Liver (tissue), 9 donors: ENCODE results near the gene NISCH. TPM values are rescaled to one million over a fixed set of nuclear protein-coding genes. Genes with fewer than 3 reads are reported as not detected.
A peak's percentile ranks its signal among the peaks of the same experiment; 100 is the strongest.

ENCODE experiments used
- DNase-seq: peaks from one replicate; pipeline ENCODE4 v3.0.0-alpha.2; 2017; ENCODE audit warnings: low spot score
- H3K27ac ChIP-seq, 2 donors: one replicate each; pipeline ENCODE4 v1.7.0; 2013; ENCODE audit warnings: inconsistent platforms in 2 of 2, low read length in 2 of 2, control low read depth in 1 of 2, low read depth in 1 of 2, mild to moderate bottlenecking in 1 of 2
- H3K27me3 ChIP-seq, 4 donors: one replicate each; pipeline versions ENCODE4 v1.6.1 to v1.7.0; 2013; ENCODE audit warnings: low read length in 3 of 4, inconsistent platforms in 1 of 4, mild to moderate bottlenecking in 1 of 4, moderate library complexity in 1 of 4; ENCODE audit not compliant: control insufficient read depth in 4 of 4, insufficient read depth in 4 of 4
- H3K36me3 ChIP-seq, 4 donors: one replicate each; pipeline versions ENCODE4 v1.6.1 to v1.7.0; 2013; ENCODE audit warnings: low read length in 3 of 4, mild to moderate bottlenecking in 3 of 4, low read depth in 1 of 4, moderate library complexity in 1 of 4; ENCODE audit not compliant: control insufficient read depth in 4 of 4, insufficient read depth in 3 of 4
- H3K4me1 ChIP-seq, 4 donors: one replicate each; pipeline versions ENCODE4 v1.6.1 to v1.7.0; 2013; ENCODE audit warnings: low read length in 3 of 4, mild to moderate bottlenecking in 3 of 4, moderate library complexity in 1 of 4; ENCODE audit not compliant: control insufficient read depth in 4 of 4, insufficient read depth in 4 of 4
- H3K4me3 ChIP-seq, 3 donors: one replicate each; pipeline versions ENCODE4 v1.6.1 to v1.7.0; 2013; ENCODE audit warnings: low read length in 3 of 3, control low read depth in 1 of 3, low read depth in 1 of 3, mild to moderate bottlenecking in 1 of 3
- H3K9ac ChIP-seq, 2 donors: one replicate each; pipeline ENCODE4 v1.7.0; 2013; ENCODE audit warnings: low read length in 2 of 2, mild to moderate bottlenecking in 2 of 2, moderate library complexity in 2 of 2, control low read depth in 1 of 2, low read depth in 1 of 2
- H3K9me3 ChIP-seq, 4 donors: one replicate each; pipeline versions ENCODE4 v1.6.1 to v1.7.0; 2013; ENCODE audit warnings: low read length in 3 of 4; ENCODE audit not compliant: control insufficient read depth in 4 of 4
- EGR1 ChIP-seq, 2 donors: IDR thresholded peaks; 2 replicates each; pipeline ENCODE4 v1.6.1; 2016 to 2018; ENCODE audit warnings: antibody characterized with exemption in 2 of 2, low read depth in 2 of 2
- FOXA1 ChIP-seq: IDR thresholded peaks from 2 replicates; pipeline ENCODE4 v1.6.1; 2016; ENCODE audit warnings: antibody characterized with exemption
- FOXA2 ChIP-seq: IDR thresholded peaks from 2 replicates; pipeline ENCODE4 v1.6.1; 2016; ENCODE audit warnings: antibody characterized with exemption
- GABPA ChIP-seq, 2 donors: IDR thresholded peaks in 1 of 2; conservative IDR thresholded peaks in 1 of 2; 2 replicates each; pipeline ENCODE4 v1.6.1; 2016; ENCODE audit warnings: antibody characterized with exemption in 2 of 2, mild to moderate bottlenecking in 1 of 2, moderate library complexity in 1 of 2
- HNF4A ChIP-seq, 2 donors: conservative IDR thresholded peaks; 2 replicates each; pipeline ENCODE4 v1.6.1; 2016; ENCODE audit warnings: antibody characterized with exemption in 2 of 2, mild to moderate bottlenecking in 2 of 2
- HNF4G ChIP-seq: IDR thresholded peaks from 2 replicates; pipeline ENCODE4 v1.6.1; 2016; ENCODE audit warnings: antibody characterized with exemption
- JUND ChIP-seq, 2 donors: IDR thresholded peaks; 2 replicates each; pipeline ENCODE4 v1.6.1; 2016; ENCODE audit warnings: antibody characterized with exemption in 2 of 2
- NR2F2 ChIP-seq: IDR thresholded peaks from 2 replicates; pipeline ENCODE4 v1.6.1; 2016; ENCODE audit warnings: antibody characterized with exemption
- RAD21 ChIP-seq, 2 donors: IDR thresholded peaks; 2 replicates each; pipeline ENCODE4 v1.6.1; 2016; ENCODE audit warnings: antibody characterized with exemption in 2 of 2, mild to moderate bottlenecking in 2 of 2
- RXRA ChIP-seq, 2 donors: IDR thresholded peaks; 2 replicates each; pipeline ENCODE4 v1.6.1; 2017 to 2018; ENCODE audit warnings: antibody characterized with exemption in 2 of 2, mild to moderate bottlenecking in 1 of 2
- SP1 ChIP-seq: IDR thresholded peaks from 2 replicates; pipeline ENCODE4 v1.6.1; 2018; ENCODE audit warnings: antibody characterized with exemption, mild to moderate bottlenecking
- TAF1 ChIP-seq: conservative IDR thresholded peaks from 2 replicates; pipeline ENCODE4 v1.6.1; 2016; ENCODE audit warnings: antibody characterized with exemption, mild to moderate bottlenecking
- YY1 ChIP-seq: IDR thresholded peaks from 2 replicates; pipeline ENCODE4 v1.6.1; 2016; ENCODE audit warnings: antibody characterized with exemption, mild to moderate bottlenecking
- WGBS: extraction: QIAGEN DNeasy Blood & Tissue Kit; methylation state at CpG from one replicate; pipeline ENCODE4 v1.1.7; 2013; 5-methylcytosine and 5-hydroxymethylcytosine counted together
- polyA plus RNA-seq, 2 donors: library from polyadenylated mRNA; stranded (reverse) in 1 of 2; unstranded in 1 of 2; fragments of 200-250 nt in 1 of 2; fragments of >200 nt in 1 of 2; fragmentation: Nextera tagmentation in 1 of 2; extraction: Ambion mirVana in 1 of 2; gene quantifications; one replicate each; pipeline versions ENCODE4 v1.2.1 to v1.2.3, GENCODE V29; 2013 to 2015
- total RNA-seq, 2 donors: library from RNA; depleted of rRNA; stranded (reverse); fragments of >200 nt; gene quantifications; one replicate each; pipeline ENCODE4 v1.2.3, GENCODE V29; 2014
- TF ChIP-seq, protein P1 (sequence below): IDR thresholded peaks from 2 replicates; pipeline ENCODE4 v1.6.1; 2016; ENCODE audit warnings: antibody characterized with exemption
- TF ChIP-seq, protein P2 (sequence below): fragments of 150-350 bp; IDR thresholded peaks from 2 replicates; pipeline ENCODE4 v1.5.1; 2017; ENCODE audit warnings: improper control_type of control experiment, low read depth, low read length; ENCODE audit not compliant: missing input control
- TF ChIP-seq, protein P3 (sequence below): IDR thresholded peaks from 2 replicates; pipeline ENCODE4 v1.6.1; 2016; ENCODE audit warnings: antibody characterized with exemption
- TF ChIP-seq, protein P4 (sequence below): IDR thresholded peaks from 2 replicates; pipeline ENCODE4 v1.6.1; 2016; ENCODE audit warnings: antibody characterized with exemption
- donor health status: healthy.
- donor health status: healthy.
- donor health status: healthy.
- donor health status: healthy.
- donor health status: healthy.

NISCH gene
- total and polyA plus RNA-seq, 4 donors, result 10.8 to 39.8 (median 17.6) TPM

DNA sequence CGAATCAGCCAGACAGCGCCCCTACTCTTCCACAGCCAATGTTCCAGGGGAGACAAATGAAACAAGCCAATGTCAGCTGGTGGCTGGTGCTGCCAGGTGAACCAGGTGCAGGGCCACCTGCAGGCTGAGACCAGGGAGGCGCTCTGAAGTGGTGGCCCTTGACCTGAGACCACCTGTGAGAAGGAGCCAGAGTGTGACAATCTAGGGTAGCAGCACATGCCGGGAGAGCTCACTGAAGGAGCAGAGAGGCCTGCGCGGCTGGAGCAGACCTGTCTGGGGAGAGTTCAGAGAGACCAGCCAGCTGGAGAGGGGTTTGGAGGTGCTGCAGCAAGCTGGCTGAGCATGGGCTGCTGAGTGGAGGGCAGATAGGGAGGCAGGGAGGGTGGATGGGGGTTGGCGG lies 39.0 kb downstream of the NISCH start:
- Histone ChIP-seq H3K9me3 (no peaks in the 10 kb centered on the region), H3K27ac (peak overlapping the region in 1 of 2 donors; percentile 15), H3K4me3 (no peak overlapping the region), H3K9ac (no peak overlapping the region), H3K36me3 (peaks cover 13 to 31% (median 16%) of the 10 kb centered on the region in 4 donors), H3K27me3 (no peaks in the 10 kb centered on the region), H3K4me1 (peaks cover 0 to 16% (median 4%) of the 10 kb centered on the region in 4 donors)
- 87% methylated on average over 7 of the region's 7 CpGs for WGBS
- no peak for TF ChIP-seq SP1
- no peak for TF ChIP-seq NR2F2
- no peak for TF ChIP-seq EGR1 (IDR thresholded peaks at IDR 0.05; ENCODE audit: low read depth in 2 of 2)
- TF ChIP-seq HNF4A (conservative IDR thresholded peaks at IDR 0.05), result no peak
- DNase-seq, result no peak

DNA sequence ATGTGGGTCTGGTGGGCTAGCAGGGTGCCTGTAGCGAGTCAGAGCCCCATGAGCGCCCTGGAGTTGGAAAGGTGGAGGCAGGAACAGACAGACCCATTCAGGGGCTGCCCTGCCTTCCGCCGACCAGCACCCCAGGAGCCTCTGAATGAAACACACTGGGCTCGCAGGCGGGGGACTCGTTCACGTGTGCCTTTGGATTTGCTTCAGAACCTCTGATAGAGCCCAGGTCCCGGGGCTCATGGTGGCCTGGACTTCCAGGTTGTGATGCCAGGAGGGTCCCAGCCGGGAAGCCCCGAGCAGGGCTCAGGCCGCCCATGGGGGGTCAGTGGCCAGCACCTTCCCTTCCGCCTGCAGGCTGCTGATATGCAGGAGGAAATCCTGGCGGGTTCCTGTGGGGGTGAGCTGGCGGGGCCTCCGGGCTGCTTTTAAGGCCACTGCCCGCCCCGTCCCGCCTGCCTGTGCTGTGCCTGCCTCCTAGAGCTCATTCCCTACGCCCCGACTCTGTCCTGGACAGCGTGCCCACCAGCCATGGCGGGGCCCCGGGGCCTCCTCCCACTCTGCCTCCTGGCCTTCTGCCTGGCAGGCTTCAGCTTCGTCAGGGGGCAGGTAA lies 39.6 kb downstream of the NISCH start, which contains the start of gene STAB1:
TSS of gene STAB1 (plus strand) at position 453 of the 610 bp plus-strand sequence. CDS start at position 529, 76 bp downstream.
- H3K4me3 ChIP-seq, result peak within 1 kb of the TSS; percentile 5 to 43 (median 34)
- peak within 1 kb of the TSS; percentile 38 to 40 for H3K27ac ChIP-seq
- no peaks in the 10 kb centered on the region for H3K9me3 ChIP-seq
- DNase-seq, result peak; percentile 43
- TF ChIP-seq FOXA2, result no peak
- TF ChIP-seq RXRA (IDR thresholded peaks at IDR 0.05), result peak in 1 of 2 donors; percentile 23
- TF ChIP-seq SP1, result peak; percentile 43
- peak; percentile 99 for TF ChIP-seq NR2F2
- peak in 1 of 2 donors; percentile 6 for TF ChIP-seq RAD21 (IDR thresholded peaks at IDR 0.05)
- TF ChIP-seq, protein P1, sequence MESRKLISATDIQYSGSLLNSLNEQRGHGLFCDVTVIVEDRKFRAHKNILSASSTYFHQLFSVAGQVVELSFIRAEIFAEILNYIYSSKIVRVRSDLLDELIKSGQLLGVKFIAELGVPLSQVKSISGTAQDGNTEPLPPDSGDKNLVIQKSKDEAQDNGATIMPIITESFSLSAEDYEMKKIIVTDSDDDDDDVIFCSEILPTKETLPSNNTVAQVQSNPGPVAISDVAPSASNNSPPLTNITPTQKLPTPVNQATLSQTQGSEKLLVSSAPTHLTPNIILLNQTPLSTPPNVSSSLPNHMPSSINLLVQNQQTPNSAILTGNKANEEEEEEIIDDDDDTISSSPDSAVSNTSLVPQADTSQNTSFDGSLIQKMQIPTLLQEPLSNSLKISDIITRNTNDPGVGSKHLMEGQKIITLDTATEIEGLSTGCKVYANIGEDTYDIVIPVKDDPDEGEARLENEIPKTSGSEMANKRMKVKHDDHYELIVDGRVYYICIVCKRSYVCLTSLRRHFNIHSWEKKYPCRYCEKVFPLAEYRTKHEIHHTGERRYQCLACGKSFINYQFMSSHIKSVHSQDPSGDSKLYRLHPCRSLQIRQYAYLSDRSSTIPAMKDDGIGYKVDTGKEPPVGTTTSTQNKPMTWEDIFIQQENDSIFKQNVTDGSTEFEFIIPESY, result no peak
- H3K4me1 ChIP-seq, result peaks cover 0 to 10% (median 4%) of the 10 kb centered on the region in 4 donors
- H3K9ac ChIP-seq, result no peak within 1 kb of the TSS
- H3K27me3 ChIP-seq, result no peaks in the 10 kb centered on the region
- H3K36me3 ChIP-seq, result peaks cover 10 to 27% (median 16%) of the 10 kb centered on the region in 4 donors
- WGBS, result 67% methylated on average over 25 of the region's 25 CpGs

DNA sequence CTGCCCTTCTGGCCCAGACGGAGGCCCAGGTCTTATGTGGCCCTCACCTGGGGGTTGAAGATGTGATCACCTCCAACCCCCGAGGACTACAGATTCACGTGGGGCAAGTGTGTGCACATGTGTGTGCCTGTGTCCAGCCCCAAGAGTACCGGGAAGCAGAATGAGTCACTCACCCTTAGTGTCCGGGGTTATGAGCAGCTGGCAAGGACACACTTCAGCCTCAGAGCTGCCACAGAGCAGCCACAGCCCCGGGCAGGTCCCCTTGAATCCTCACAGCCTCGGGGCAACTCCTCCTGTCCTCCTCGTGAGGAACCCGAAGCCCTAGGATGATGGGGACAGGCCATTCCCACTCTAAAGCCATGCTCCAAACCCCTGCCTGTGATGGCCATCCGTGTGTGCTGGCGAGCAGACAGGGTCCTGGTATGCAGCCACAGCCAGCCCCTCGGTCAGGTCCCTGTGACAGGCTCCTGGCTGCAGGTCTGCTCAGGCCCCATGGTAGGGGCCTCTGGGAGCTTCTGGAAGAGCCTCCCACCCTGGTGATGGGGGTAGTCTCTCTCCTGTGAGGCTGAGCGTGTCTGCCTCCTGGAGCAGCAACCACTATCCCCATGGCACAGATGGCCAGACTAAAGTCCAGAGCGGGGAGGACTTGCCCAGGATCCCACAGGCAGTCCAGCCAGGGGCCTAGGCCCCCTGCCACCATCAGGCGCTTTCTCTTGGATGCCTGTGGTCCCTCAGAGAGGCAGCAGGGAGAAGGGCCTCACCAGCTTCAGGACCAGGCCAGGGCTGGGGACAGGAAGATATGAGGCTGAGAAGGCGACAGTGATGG lies 40.6 kb downstream of the NISCH start:
- H3K4me1 ChIP-seq, result peaks cover 0 to 5% (median 2%) of the 10 kb centered on the region in 4 donors
- H3K9ac ChIP-seq, result no peak overlapping the region
- WGBS, result 72% methylated on average over 16 of the region's 16 CpGs
- H3K27me3 ChIP-seq, result no peaks in the 10 kb centered on the region
- H3K27ac ChIP-seq, result peak overlapping the region; percentile 38 to 40
- H3K36me3 ChIP-seq, result peaks cover 4 to 17% (median 12%) of the 10 kb centered on the region in 4 donors
- no peaks in the 10 kb centered on the region for H3K9me3 ChIP-seq
- H3K4me3 ChIP-seq, result peak overlapping the region; percentile 5 to 48 (median 43)
- DNase-seq, result no peak
- TF ChIP-seq HNF4G (no peak), TAF1 (no peak), RAD21 (IDR thresholded peaks at IDR 0.05) (no peak), YY1 (no peak), NR2F2 (no peak), FOXA2 (no peak), GABPA (IDR thresholded peaks at IDR 0.05 in 1 of 2, conservative IDR thresholded peaks at IDR 0.05 in 1 of 2) (no peak), SP1 (no peak), EGR1 (IDR thresholded peaks at IDR 0.05; ENCODE audit: low read depth in 2 of 2) (no peak), FOXA1 (no peak), JUND (IDR thresholded peaks at IDR 0.05) (no peak), RXRA (IDR thresholded peaks at IDR 0.05) (no peak)
- TF ChIP-seq, protein P2, sequence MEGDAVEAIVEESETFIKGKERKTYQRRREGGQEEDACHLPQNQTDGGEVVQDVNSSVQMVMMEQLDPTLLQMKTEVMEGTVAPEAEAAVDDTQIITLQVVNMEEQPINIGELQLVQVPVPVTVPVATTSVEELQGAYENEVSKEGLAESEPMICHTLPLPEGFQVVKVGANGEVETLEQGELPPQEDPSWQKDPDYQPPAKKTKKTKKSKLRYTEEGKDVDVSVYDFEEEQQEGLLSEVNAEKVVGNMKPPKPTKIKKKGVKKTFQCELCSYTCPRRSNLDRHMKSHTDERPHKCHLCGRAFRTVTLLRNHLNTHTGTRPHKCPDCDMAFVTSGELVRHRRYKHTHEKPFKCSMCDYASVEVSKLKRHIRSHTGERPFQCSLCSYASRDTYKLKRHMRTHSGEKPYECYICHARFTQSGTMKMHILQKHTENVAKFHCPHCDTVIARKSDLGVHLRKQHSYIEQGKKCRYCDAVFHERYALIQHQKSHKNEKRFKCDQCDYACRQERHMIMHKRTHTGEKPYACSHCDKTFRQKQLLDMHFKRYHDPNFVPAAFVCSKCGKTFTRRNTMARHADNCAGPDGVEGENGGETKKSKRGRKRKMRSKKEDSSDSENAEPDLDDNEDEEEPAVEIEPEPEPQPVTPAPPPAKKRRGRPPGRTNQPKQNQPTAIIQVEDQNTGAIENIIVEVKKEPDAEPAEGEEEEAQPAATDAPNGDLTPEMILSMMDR, result no peak
- TF ChIP-seq, protein P3, sequence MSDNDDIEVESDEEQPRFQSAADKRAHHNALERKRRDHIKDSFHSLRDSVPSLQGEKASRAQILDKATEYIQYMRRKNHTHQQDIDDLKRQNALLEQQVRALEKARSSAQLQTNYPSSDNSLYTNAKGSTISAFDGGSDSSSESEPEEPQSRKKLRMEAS, result no peak
- TF ChIP-seq, protein P1, result no peak
- TF ChIP-seq, protein P4, sequence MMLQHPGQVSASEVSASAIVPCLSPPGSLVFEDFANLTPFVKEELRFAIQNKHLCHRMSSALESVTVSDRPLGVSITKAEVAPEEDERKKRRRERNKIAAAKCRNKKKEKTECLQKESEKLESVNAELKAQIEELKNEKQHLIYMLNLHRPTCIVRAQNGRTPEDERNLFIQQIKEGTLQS, result no peak
